Small intestine (tissue), 7 donors: ENCODE measurements around the gene COPZ2. TPM values are rescaled to one million over a fixed set of nuclear protein-coding genes. Genes with fewer than 3 reads are reported as not detected.
A peak's percentile ranks its signal among the peaks of the same experiment; 100 is the strongest.

ENCODE experiments used
- DNase-seq, 2 donors: peaks; one replicate each; pipeline versions ENCODE4 v3.0.0 to v3.0.0-alpha.2; 2013
- FAIRE-seq: peaks from 2 replicates; lab custom pipeline; 2012; peaks lifted over from hg19 to GRCh38; lab: Jason Lieb, UNC
- H3K27ac ChIP-seq, 3 donors: one replicate each; pipeline ENCODE4 v1.5.1; 2013; ENCODE audit warnings: low read length in 2 of 3, mild to moderate bottlenecking in 2 of 3, control low read depth in 1 of 3, inconsistent platforms in 1 of 3, low read depth in 1 of 3, moderate library complexity in 1 of 3
- H3K27me3 ChIP-seq, 3 donors: one replicate each; pipeline ENCODE4 v1.6.1; 2013; ENCODE audit warnings: low read length in 3 of 3, inconsistent platforms in 1 of 3; ENCODE audit not compliant: control insufficient read depth in 3 of 3, insufficient read depth in 3 of 3
- H3K36me3 ChIP-seq, 3 donors: one replicate each; pipeline ENCODE4 v1.6.1; 2013; ENCODE audit warnings: low read length in 3 of 3, inconsistent platforms in 1 of 3, low read depth in 1 of 3, mild to moderate bottlenecking in 1 of 3, moderate library complexity in 1 of 3; ENCODE audit not compliant: control insufficient read depth in 3 of 3, insufficient read depth in 2 of 3
- H3K4me1 ChIP-seq, 3 donors: one replicate each; pipeline ENCODE4 v1.6.1; 2013; ENCODE audit warnings: low read length in 2 of 3, inconsistent platforms in 1 of 3, low read depth in 1 of 3, mild to moderate bottlenecking in 1 of 3, moderate library complexity in 1 of 3; ENCODE audit not compliant: control insufficient read depth in 3 of 3, insufficient read depth in 2 of 3
- H3K4me3 ChIP-seq, 3 donors: one replicate each; pipeline ENCODE4 v1.5.1; 2013; ENCODE audit warnings: low read length in 3 of 3, control low read depth in 1 of 3, inconsistent platforms in 1 of 3, low read depth in 1 of 3, mild to moderate bottlenecking in 1 of 3, moderate library complexity in 1 of 3
- H3K9me3 ChIP-seq, 2 donors: one replicate each; pipeline ENCODE4 v1.6.1; 2013; ENCODE audit warnings: low read depth in 1 of 2, low read length in 1 of 2; ENCODE audit not compliant: control insufficient read depth in 2 of 2, insufficient read depth in 1 of 2
- WGBS, 3 donors: extraction: QIAGEN DNeasy Blood & Tissue Kit; methylation state at CpG; one replicate each; pipeline ENCODE4 v1.1.7; 2013; 5-methylcytosine and 5-hydroxymethylcytosine counted together
- polyA plus RNA-seq, 4 donors: library from polyadenylated mRNA; stranded (reverse) in 3 of 4; unstranded in 1 of 4; fragments of 200-250 nt in 3 of 4; fragments of 120-200 nt in 1 of 4; gene quantifications; one replicate each; pipeline versions ENCODE4 v1.2.1 to v1.2.3, GENCODE V29; 2013
- donor health status: healthy with polysubstance abuse.
- donor health status: control.
- donor health status: control.
- donor health status: Bipolar disorder and iron deficiency.
- donor health status: healthy.

Gene COPZ2
- polyA plus RNA-seq, 4 donors: 4.4 to 7.3 (median 5.6) TPM; not detected in 1

- peaks cover 0 to 5% (median 0%) of the 10 kb centered on the region in 3 donors for H3K4me1 ChIP-seq
- H3K36me3 ChIP-seq: no peaks in the 10 kb centered on the region
- FAIRE-seq: no peak
- H3K4me3 ChIP-seq: no peak overlapping the region
- H3K27ac ChIP-seq: no peak overlapping the region
- no peaks in the 10 kb centered on the region for H3K9me3 ChIP-seq
- no peak for DNase-seq
- H3K27me3 ChIP-seq: peaks cover 0 to 2% (median 0%) of the 10 kb centered on the region in 3 donors
- WGBS, 3 donors: 80 to 89% (median 88%) methylated on average over 7 of the region's 7 CpGs
Measured at GRCh38 chr17:47997586-47997985, 40.0 kb downstream of the COPZ2 start.

GRCh38 chr17:47996201-47996600 is 41.4 kb downstream of the COPZ2 start:
- H3K27ac ChIP-seq: no peak overlapping the region
- H3K27me3 ChIP-seq: peaks cover 0 to 2% (median 0%) of the 10 kb centered on the region in 3 donors
- H3K4me3 ChIP-seq: no peak overlapping the region
- DNase-seq (no peak), FAIRE-seq (no peak)
- WGBS, 3 donors: 53 to 72% (median 57%) methylated on average over 9 of the region's 9 CpGs
- H3K36me3 ChIP-seq: no peaks in the 10 kb centered on the region
- no peaks in the 10 kb centered on the region for H3K4me1 ChIP-seq
- H3K9me3 ChIP-seq: no peaks in the 10 kb centered on the region

- Histone ChIP-seq H3K4me3 (no peak overlapping the region), H3K9me3 (no peaks in the 10 kb centered on the region), H3K27me3 (peaks cover 0 to 2% (median 0%) of the 10 kb centered on the region in 3 donors), H3K27ac (no peak overlapping the region), H3K4me1 (no peaks in the 10 kb centered on the region), H3K36me3 (no peaks in the 10 kb centered on the region)
- no peak for FAIRE-seq
- WGBS, 3 donors: 69 to 85% (median 72%) methylated on average over 11 to 13 of the region's 13 CpGs
- DNase-seq: no peak
Measured at GRCh38 chr17:47995241-47995935, 42.2 kb downstream of the COPZ2 start.

GRCh38 chr17:47994724-47995123 is 42.9 kb downstream of the COPZ2 start:
- H3K36me3 ChIP-seq: no peaks in the 10 kb centered on the region
- DNase-seq (no peak), FAIRE-seq (no peak)
- H3K9me3 ChIP-seq: no peaks in the 10 kb centered on the region
- H3K4me1 ChIP-seq: no peaks in the 10 kb centered on the region
- H3K27ac ChIP-seq: no peak overlapping the region
- 62 to 80% (median 66%) methylated on average over 4 of the region's 4 CpGs for WGBS, 3 donors
- H3K27me3 ChIP-seq: peaks cover 0 to 2% (median 0%) of the 10 kb centered on the region in 3 donors
- no peak overlapping the region for H3K4me3 ChIP-seq

GRCh38 chr17:47993964-47994363 is 43.6 kb downstream of the COPZ2 start:
- DNase-seq (no peak), FAIRE-seq (no peak)
- Histone ChIP-seq H3K4me3 (no peak overlapping the region), H3K9me3 (no peaks in the 10 kb centered on the region), H3K36me3 (no peaks in the 10 kb centered on the region), H3K27ac (no peak overlapping the region), H3K4me1 (no peaks in the 10 kb centered on the region), H3K27me3 (peaks cover 0 to 2% (median 0%) of the 10 kb centered on the region in 3 donors)
- 69 to 80% (median 69%) methylated on average over 5 of the region's 5 CpGs for WGBS, 3 donors

- Histone ChIP-seq H3K4me3 (peak overlapping the region in 1 of 3 donors; percentile 14), H3K4me1 (no peaks in the 10 kb centered on the region), H3K27ac (no peak overlapping the region), H3K36me3 (no peaks in the 10 kb centered on the region), H3K9me3 (no peaks in the 10 kb centered on the region), H3K27me3 (peaks cover 0 to 2% (median 0%) of the 10 kb centered on the region in 3 donors)
- no peak for FAIRE-seq
- DNase-seq: no peak
- WGBS, 3 donors: 73 to 80% (median 76%) methylated on average over 9 of the region's 9 CpGs
Measured at GRCh38 chr17:47993031-47993564, 44.5 kb downstream of the COPZ2 start.

- no peak for FAIRE-seq
- Histone ChIP-seq H3K4me1 (peaks cover 0 to under 1% (median 0%) of the 10 kb centered on the region in 3 donors), H3K36me3 (no peaks in the 10 kb centered on the region), H3K4me3 (no peak overlapping the region), H3K27ac (no peak overlapping the region), H3K27me3 (peaks cover 0 to 6% (median 0%) of the 10 kb centered on the region in 3 donors), H3K9me3 (no peaks in the 10 kb centered on the region)
- 61 to 70% (median 61%) methylated on average over 4 of the region's 4 CpGs for WGBS, 3 donors
- DNase-seq: no peak
Measured at GRCh38 chr17:47992216-47992615, 45.4 kb downstream of the COPZ2 start.

- H3K27ac ChIP-seq: no peak overlapping the region
- H3K4me1 ChIP-seq: peaks cover 0 to 4% (median 0%) of the 10 kb centered on the region in 3 donors
- 63 to 75% (median 67%) methylated on average over 13 to 14 of the region's 14 CpGs for WGBS, 3 donors
- peaks cover 0 to 6% (median 0%) of the 10 kb centered on the region in 3 donors for H3K27me3 ChIP-seq
- DNase-seq (no peak), FAIRE-seq (no peak)
- no peaks in the 10 kb centered on the region for H3K9me3 ChIP-seq
- H3K4me3 ChIP-seq: no peak overlapping the region
- no peaks in the 10 kb centered on the region for H3K36me3 ChIP-seq
Measured at GRCh38 chr17:47990962-47991731, 46.5 kb downstream of the COPZ2 start.
